ENCODE data around the gene PTPN9. TPM values are rescaled to one million over a fixed set of nuclear protein-coding genes. Genes with fewer than 3 reads are reported as not detected.

PTPN9 gene
- total and polyA plus RNA-seq, 2 of the 13 experiments (the other 11 are each of a cell fraction or from before 2014, with no cell fraction given) = 16.6 to 19.9 TPM

DNA sequence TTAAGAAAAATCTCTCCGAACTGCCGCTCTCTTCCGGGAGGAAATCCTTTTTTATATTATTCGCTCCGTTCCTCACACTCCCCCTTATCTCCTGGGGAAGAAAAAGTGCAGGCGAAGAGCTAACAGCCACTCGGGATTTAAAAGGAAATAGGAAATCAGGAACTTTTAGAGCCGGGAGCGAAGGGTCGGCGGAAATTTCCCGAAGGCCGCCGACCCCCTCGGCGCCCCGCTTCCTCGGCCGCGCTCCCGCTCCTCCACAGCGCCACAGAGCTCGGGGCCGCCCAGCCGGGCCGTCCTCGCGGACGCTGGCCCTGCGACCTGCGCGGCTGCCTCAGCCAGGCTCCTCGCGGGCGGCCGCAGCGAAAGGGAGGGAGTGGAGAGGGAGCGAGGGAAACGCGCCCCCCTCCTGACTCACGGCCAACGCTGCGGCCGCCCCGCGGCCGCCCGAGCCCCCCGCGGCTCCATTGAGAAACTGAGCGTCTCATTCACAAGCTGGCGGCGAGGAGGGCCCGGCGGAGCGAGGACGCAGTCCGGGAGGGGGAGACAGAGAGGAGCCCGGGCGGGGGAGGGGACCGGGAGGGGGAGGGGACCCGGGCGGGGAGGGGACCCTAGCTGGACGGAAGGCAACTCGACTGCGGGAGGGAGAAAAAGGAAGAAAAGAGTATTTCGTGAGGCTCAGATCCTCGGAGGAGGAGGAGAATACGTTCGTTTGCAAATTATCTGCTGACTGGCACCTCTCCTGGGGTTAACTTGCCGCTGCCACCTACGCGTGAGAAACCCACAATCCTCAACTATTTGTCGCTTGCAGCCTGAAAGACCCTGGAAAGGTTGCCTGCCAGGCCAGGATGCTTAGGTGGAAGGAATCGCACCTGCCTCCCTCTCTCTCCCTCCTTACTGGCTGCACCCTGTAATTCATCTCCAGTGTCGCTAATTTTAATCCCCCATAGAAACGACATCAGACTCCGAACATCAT, at the start of gene PTPN9 (continued):
- TF ChIP-seq HMGXB4 (CRISPR knock-in tag; IDR thresholded peaks at IDR 0.05; ENCODE audit: borderline replicate concordance in 1 of 2, low read depth in 1 of 2) (peak; percentile 46 to 81; a peak in 2 of 4 replicates), ZSCAN30 (CRISPR knock-in tag; IDR thresholded peaks at IDR 0.05) (peak; percentile 64; the same call in 1 of the 2 replicates), ZMAT5 (CRISPR knock-in tag; IDR thresholded peaks at IDR 0.05; ENCODE audit: borderline replicate concordance, low read depth) (no peak), MBNL3 (CRISPR knock-in tag; conservative IDR thresholded peaks at IDR 0.05) (no peak), CREBL2 (CRISPR knock-in tag; IDR thresholded peaks at IDR 0.05; ENCODE audit: borderline replicate concordance) (no peak), PRPF4 (IDR thresholded peaks at IDR 0.05; ENCODE audit: low read depth, low read length, poor library complexity, severe bottlenecking) (peak; percentile 52), RBM39 (IDR thresholded peaks at IDR 0.05; ENCODE audit: low read depth, low read length, poor library complexity, severe bottlenecking) (no peak), KAT8 (CRISPR knock-in tag; IDR thresholded peaks at IDR 0.05) (0 out of 2 replicates have a peak, but pooled peaks have one; percentile 17), NR2F2 (IDR thresholded peaks at IDR 0.05; ENCODE audit: borderline replicate concordance, low read depth) (no peak), RFX1 (IDR thresholded peaks at IDR 0.05) (no peak), BCL3 (CRISPR knock-in tag; IDR thresholded peaks at IDR 0.05) (no peak), GABPB1 (CRISPR knock-in tag; IDR thresholded peaks at IDR 0.05) (peak; percentile 37; the same call in 1 of the 2 replicates), SMARCC2 (IDR thresholded peaks at IDR 0.05) (no peak), IRF2 (CRISPR knock-in tag; IDR thresholded peaks at IDR 0.05) (peak; percentile 66; the same call in 1 of the 2 replicates), ZNF335 (CRISPR knock-in tag; IDR thresholded peaks at IDR 0.05) (no peak), ZNF512B (CRISPR knock-in tag; IDR thresholded peaks at IDR 0.05; ENCODE audit: borderline replicate concordance) (no peak), PITX1 (CRISPR knock-in tag; IDR thresholded peaks at IDR 0.05) (no peak), ELF1 (CRISPR knock-in tag; IDR thresholded peaks at IDR 0.05) (no peak), ZNF564 (CRISPR knock-in tag; IDR thresholded peaks at IDR 0.05) (no peak), PHF20 (CRISPR knock-in tag; IDR thresholded peaks at IDR 0.05) (no peak)
- TF ChIP-seq, protein P1, sequence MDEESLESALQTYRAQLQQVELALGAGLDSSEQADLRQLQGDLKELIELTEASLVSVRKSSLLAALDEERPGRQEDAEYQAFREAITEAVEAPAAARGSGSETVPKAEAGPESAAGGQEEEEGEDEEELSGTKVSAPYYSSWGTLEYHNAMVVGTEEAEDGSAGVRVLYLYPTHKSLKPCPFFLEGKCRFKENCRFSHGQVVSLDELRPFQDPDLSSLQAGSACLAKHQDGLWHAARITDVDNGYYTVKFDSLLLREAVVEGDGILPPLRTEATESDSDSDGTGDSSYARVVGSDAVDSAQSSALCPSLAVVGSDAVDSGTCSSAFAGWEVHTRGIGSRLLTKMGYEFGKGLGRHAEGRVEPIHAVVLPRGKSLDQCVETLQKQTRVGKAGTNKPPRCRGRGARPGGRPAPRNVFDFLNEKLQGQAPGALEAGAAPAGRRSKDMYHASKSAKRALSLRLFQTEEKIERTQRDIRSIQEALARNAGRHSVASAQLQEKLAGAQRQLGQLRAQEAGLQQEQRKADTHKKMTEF (CRISPR knock-in tag; IDR thresholded peaks at IDR 0.05) = peak; percentile 40; the same call in 1 of the 2 replicates

Measured in HepG2 (cell line).